Fibroblast of pulmonary artery (primary cell): ENCODE data around the gene MTSS2.

Source experiments
- DNase-seq: peaks from one replicate; pipeline ENCODE4 v3.0.0-alpha.2; 2010; ENCODE audit warnings: low read depth
- H3K4me3 ChIP-seq: replicated peaks from 2 replicates; pipeline ENCODE4 v1.5.1; 2011; ENCODE audit warnings: low read depth, mild to moderate bottlenecking, control low read depth, low read length, moderate library complexity
- CTCF ChIP-seq: IDR thresholded peaks from 2 replicates; pipeline ENCODE4 v1.5.1; 2011; ENCODE audit warnings: mild to moderate bottlenecking, control low read depth, low read length, inconsistent platforms; ENCODE audit errors: missing control alignments

MTSS2 gene

GRCh38 chr16:70709942-70710341 lies 24.1 kb upstream of the MTSS2 start:
- H3K4me3 ChIP-seq = no peak overlapping the region
- no peak for DNase-seq
- no peak for TF ChIP-seq CTCF

GRCh38 chr16:70709457-70709856 lies 23.6 kb upstream of the MTSS2 start:
- no peak for DNase-seq
- H3K4me3 ChIP-seq = no peak overlapping the region
- TF ChIP-seq CTCF = no peak

GRCh38 chr16:70708366-70709246 lies 22.8 kb upstream of the MTSS2 start:
- no peak for TF ChIP-seq CTCF
- DNase-seq = no peak

GRCh38 chr16:70706948-70707465 lies 21.2 kb upstream of the MTSS2 start:
- H3K4me3 ChIP-seq = no peak overlapping the region
- no peak for TF ChIP-seq CTCF
- peak; percentile 67 for DNase-seq

More at GRCh38 chr16:70708366-70709246, 22.8 kb upstream of the MTSS2 start:
- H3K4me3 ChIP-seq = no peak overlapping the region

GRCh38 chr16:70705056-70705455 lies 19.2 kb upstream of the MTSS2 start:
- no peak overlapping the region for H3K4me3 ChIP-seq

GRCh38 chr16:70704586-70704985 lies 18.7 kb upstream of the MTSS2 start:
- H3K4me3 ChIP-seq = no peak overlapping the region

More at GRCh38 chr16:70705056-70705455, 19.2 kb upstream of the MTSS2 start:
- TF ChIP-seq CTCF = no peak
- no peak for DNase-seq

More at GRCh38 chr16:70704586-70704985, 18.7 kb upstream of the MTSS2 start:
- TF ChIP-seq CTCF = no peak
- no peak for DNase-seq
